Measurements from ENCODE around the gene STAT5A.
"Not testable (repeated sequence)": the region's sequence is repeated elsewhere in the genome, so short reads cannot be mapped to it uniquely, and the experiment has no call there.

The STAT5A gene

DNA sequence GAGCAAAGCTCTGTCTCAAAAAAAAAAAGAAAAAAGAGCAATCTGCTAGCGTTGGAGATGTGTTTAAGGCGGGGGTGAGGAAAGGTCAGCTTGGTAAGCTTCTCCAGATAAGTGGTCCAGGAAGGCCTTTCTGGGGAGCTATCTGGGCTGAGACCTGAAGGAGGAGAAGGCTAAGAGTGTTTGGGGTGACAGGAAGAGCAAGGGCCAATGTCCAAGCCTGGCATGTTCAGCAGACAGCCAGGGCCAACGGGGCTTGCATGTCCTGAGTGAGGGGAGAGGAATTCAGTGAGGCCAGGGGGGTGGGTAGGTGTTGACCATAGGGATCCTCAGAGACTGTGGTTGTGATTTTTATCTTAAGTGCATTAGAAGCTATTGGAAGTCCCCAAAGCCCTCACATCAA, 15.4 kb downstream of the STAT5A start:
- Histone ChIP-seq H3K9me3 (ENCODE audit: control insufficient read depth, insufficient read depth, low read length) (no peaks in the 10 kb centered on the region), H3K36me3 (ENCODE audit: insufficient read depth, low read length) (no peaks in the 10 kb centered on the region), H3K9ac (ENCODE audit: low read depth, low read length) (no peak overlapping the region), H3K4me1 (ENCODE audit: insufficient read depth, low read length) (no peaks in the 10 kb centered on the region)

DNA sequence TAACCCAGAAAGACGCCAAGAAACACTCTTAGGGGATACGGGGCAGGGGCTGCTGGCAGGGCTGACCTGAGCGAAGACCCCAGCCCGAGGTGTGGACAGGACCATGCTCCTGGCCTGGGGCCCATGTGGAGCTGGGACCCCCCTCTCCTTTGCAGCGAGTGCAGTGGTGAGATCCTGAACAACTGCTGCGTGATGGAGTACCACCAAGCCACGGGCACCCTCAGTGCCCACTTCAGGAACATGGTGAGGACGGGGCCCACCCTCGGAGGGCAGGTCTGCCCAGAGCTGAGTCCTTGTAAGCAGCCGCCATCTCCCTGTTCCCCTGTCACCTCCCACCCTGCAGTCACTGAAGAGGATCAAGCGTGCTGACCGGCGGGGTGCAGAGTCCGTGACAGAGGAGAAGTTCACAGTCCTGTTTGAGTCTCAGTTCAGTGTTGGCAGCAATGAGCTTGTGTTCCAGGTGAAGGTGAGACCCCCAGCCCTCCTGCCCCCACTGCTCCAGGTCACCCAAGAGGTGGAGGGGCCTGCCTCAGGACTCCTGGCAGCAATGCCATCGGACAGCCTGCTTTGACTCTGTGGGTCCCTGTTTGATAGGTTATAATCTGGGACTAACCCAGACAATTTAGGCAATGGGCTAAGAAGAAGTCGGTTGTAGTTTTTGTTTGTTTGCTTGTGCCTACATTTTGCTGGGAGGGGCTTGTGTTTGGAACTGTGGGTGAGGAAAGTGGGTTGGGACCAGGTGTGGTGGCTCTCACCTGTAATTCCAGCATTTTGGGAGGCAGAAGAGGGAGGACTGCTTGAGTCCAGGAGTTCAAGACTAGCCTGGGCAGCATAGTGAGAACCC, 16.1 kb downstream of the STAT5A start:
- no peaks in the 10 kb centered on the region for H3K9me3 ChIP-seq (ENCODE audit: control insufficient read depth, insufficient read depth, low read length)
- no peaks in the 10 kb centered on the region for H3K4me1 ChIP-seq (ENCODE audit: insufficient read depth, low read length)
- H3K36me3 ChIP-seq (ENCODE audit: insufficient read depth, low read length) = no peaks in the 10 kb centered on the region
- no peak overlapping the region for H3K9ac ChIP-seq (ENCODE audit: low read depth, low read length)

DNA sequence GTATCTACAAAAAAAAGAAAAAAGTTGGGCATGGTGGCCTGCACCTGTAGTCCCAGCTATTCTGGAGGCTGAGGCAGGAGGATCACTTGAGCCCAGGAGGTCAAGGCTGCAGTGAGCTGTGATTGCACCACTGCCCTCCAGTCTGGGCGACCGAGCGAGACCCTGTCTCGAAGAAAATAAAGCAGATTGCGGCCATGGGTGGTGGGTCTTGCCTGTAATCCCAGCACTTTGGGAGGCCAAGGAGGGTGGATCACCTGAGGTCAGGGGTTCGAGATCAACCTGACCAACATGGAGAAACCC, 16.7 kb downstream of the STAT5A start:
- H3K36me3 ChIP-seq (ENCODE audit: insufficient read depth, low read length); H3K9me3 ChIP-seq (ENCODE audit: control insufficient read depth, insufficient read depth, low read length); H3K4me1 ChIP-seq (ENCODE audit: insufficient read depth, low read length); H3K9ac ChIP-seq (ENCODE audit: low read depth, low read length): not testable (repeated sequence)

DNA sequence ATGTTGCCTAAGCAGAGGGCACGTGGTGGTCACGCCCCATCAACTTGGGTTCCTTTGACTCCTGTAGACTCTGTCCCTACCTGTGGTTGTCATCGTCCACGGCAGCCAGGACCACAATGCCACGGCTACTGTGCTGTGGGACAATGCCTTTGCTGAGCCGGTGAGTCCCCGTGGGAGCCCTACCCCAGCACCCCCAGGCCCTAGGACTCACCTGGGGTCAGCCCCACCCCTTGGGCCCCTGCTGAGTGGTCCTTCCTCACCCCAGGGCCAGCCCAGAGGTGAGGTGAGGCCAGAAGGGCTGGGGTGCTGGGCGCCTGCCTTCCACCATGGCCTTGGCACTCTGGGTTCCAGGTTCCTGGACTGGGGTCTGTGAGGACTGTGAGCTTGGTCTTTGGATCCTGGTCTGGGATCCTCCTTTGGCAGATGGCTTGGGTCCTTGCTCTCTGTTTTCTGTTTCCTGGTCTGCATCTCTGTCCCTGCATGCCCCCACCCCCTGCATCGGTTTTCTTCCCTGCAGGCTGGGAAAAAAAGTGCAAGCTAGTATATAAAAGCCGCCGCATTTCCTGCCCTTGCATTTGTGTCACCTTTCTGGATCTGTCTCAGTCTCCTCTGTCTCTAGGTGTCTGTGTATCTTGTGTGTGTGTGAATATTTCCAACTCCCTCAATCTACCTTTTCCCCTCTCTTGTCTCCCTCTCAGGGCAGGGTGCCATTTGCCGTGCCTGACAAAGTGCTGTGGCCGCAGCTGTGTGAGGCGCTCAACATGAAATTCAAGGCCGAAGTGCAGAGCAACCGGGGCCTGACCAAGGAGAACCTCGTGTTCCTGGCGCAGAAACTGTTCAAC, 17.5 kb downstream of the STAT5A start:
- Histone ChIP-seq H3K9me3 (ENCODE audit: control insufficient read depth, insufficient read depth, low read length) (no peaks in the 10 kb centered on the region), H3K36me3 (ENCODE audit: insufficient read depth, low read length) (no peaks in the 10 kb centered on the region), H3K9ac (ENCODE audit: low read depth, low read length) (no peak overlapping the region), H3K4me1 (ENCODE audit: insufficient read depth, low read length) (no peaks in the 10 kb centered on the region; the same call in 1 of the 2 replicates)

DNA sequence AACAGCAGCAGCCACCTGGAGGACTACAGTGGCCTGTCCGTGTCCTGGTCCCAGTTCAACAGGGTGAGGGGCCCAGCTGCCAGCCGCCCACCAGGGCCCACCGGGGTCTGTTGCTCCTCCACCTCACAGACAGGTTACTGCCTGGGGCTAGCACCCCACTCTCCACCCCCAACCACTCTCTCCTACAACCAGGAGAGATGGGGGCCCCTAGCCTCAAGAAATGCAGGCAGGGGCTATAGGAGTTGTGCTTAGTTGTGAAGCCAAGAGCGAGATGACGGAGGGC, 18.0 kb downstream of the STAT5A start:
- peaks cover 4% of the 10 kb centered on the region; the same call in 1 of the 2 replicates for H3K4me1 ChIP-seq (ENCODE audit: insufficient read depth, low read length)
- H3K36me3 ChIP-seq (ENCODE audit: insufficient read depth, low read length) = no peaks in the 10 kb centered on the region
- H3K9ac ChIP-seq (ENCODE audit: low read depth, low read length) = no peak overlapping the region
- H3K9me3 ChIP-seq (ENCODE audit: control insufficient read depth, insufficient read depth, low read length) = no peaks in the 10 kb centered on the region

DNA sequence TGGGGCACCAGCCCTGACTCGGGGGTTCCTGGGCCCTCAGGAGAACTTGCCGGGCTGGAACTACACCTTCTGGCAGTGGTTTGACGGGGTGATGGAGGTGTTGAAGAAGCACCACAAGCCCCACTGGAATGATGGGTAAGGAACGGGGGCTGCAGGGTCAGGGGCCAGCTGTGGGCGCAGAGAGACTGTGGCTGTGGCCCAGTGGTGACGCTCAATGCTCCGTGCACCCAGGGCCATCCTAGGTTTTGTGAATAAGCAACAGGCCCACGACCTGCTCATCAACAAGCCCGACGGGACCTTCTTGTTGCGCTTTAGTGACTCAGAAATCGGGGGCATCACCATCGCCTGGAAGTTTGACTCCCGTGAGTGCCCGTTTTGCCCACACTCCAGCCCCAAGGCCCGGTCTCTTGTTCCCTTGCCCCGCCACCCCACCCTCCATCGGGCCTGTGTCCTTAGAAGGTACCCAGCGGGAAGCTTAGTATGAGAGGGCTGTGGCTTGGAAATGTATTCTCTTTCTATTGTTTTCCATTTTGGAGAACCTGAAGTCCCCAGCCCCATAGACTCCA, 19.1 kb downstream of the STAT5A start:
- Histone ChIP-seq H3K9ac (ENCODE audit: low read depth, low read length) (no peak overlapping the region), H3K4me1 (ENCODE audit: insufficient read depth, low read length) (peaks cover 12% of the 10 kb centered on the region), H3K9me3 (ENCODE audit: control insufficient read depth, insufficient read depth, low read length) (no peaks in the 10 kb centered on the region), H3K36me3 (ENCODE audit: insufficient read depth, low read length) (no peaks in the 10 kb centered on the region)

DNA sequence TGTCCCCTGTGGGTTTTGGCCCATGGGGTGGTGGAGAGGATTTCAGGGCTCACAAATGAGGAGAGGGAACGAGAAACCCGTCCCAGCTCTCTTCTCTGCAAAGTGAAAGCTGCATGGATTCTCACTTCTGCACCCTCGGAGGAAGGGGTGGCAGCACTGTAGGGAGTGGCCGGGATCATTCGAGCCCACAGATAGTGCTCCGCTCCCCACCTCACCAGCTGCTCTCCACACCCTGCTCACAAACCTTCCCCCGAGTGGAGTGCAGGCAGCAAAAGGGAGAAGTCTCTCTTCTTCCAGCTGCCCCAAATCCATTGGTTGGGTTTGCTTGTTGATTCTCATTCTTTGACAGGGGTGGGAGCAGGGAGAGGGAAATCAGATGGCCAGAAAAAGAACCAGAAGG, 20.1 kb downstream of the STAT5A start:
- H3K4me1 ChIP-seq (ENCODE audit: insufficient read depth, low read length) = peaks cover 15% of the 10 kb centered on the region
- H3K9me3 ChIP-seq (ENCODE audit: control insufficient read depth, insufficient read depth, low read length) = no peaks in the 10 kb centered on the region
- no peak overlapping the region for H3K9ac ChIP-seq (ENCODE audit: low read depth, low read length)
- H3K36me3 ChIP-seq (ENCODE audit: insufficient read depth, low read length) = no peaks in the 10 kb centered on the region

DNA sequence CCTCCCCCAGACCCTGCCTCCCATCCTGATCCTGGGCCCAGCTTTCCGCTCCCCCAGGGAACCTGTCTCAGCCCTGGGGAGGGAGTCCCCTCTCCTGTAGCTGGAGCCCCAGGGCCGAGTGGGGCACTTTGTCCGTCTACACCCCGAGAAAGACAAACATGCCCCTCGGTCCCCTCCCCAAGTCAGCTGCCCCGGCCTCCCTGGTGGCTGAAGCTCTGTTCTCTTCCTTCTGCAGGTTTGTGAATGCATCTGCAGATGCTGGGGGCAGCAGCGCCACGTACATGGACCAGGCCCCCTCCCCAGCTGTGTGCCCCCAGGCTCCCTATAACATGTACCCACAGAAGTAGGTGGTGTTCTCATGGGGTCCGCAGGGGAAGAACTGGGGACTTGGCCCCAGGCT, 20.8 kb downstream of the STAT5A start:
- H3K4me1 ChIP-seq (ENCODE audit: insufficient read depth, low read length) = peaks cover 21% of the 10 kb centered on the region
- 0 out of 2 replicates have a peak, but pooled peaks cover 3% of the 10 kb centered on the region for H3K36me3 ChIP-seq (ENCODE audit: insufficient read depth, low read length)
- no peaks in the 10 kb centered on the region for H3K9me3 ChIP-seq (ENCODE audit: control insufficient read depth, insufficient read depth, low read length)
- H3K9ac ChIP-seq (ENCODE audit: low read depth, low read length) = no peak overlapping the region

DNA sequence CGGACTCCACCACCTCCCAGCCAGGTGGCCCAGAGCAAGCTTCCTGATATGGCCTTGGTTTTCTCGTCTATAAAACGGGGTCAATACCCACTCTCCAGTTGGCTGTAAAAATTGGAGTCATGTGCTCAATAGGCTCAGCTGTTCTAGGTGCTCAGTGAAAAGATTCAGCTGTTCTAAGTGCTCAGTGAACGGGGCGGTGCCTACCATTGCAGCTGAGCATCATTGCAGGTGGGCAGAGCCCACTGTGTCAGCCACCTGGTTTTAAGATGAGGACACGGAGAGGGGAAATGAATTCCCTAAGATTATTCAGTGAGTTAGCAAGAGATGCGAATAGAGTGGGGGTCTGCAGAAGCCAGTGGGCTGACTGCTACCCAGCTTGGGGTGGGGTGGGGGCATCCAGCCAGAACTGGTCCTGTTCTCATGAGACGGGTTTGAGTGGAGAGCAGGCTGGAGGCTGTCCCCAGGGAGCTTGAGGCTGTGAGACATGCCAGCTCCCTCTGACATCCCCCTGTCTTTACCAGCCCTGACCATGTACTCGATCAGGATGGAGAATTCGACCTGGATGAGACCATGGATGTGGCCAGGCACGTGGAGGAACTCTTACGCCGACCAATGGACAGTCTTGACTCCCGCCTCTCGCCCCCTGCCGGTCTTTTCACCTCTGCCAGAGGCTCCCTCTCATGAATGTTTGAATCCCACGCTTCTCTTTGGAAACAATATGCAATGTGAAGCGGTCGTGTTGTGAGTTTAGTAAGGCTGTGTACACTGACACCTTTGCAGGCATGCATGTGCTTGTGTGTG, 21.9 kb downstream of the STAT5A start:
- Histone ChIP-seq H3K4me1 (ENCODE audit: insufficient read depth, low read length) (peaks cover 25% of the 10 kb centered on the region), H3K9ac (ENCODE audit: low read depth, low read length) (no peak overlapping the region), H3K9me3 (ENCODE audit: control insufficient read depth, insufficient read depth, low read length) (no peaks in the 10 kb centered on the region), H3K36me3 (ENCODE audit: insufficient read depth, low read length) (0 out of 2 replicates have a peak, but pooled peaks cover 3% of the 10 kb centered on the region)

DNA sequence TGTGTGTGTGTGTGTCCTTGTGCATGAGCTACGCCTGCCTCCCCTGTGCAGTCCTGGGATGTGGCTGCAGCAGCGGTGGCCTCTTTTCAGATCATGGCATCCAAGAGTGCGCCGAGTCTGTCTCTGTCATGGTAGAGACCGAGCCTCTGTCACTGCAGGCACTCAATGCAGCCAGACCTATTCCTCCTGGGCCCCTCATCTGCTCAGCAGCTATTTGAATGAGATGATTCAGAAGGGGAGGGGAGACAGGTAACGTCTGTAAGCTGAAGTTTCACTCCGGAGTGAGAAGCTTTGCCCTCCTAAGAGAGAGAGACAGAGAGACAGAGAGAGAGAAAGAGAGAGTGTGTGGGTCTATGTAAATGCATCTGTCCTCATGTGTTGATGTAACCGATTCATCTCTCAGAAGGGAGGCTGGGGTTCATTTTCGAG, 22.5 kb downstream of the STAT5A start:
- no peak overlapping the region for H3K9ac ChIP-seq (ENCODE audit: low read depth, low read length)
- H3K4me1 ChIP-seq (ENCODE audit: insufficient read depth, low read length) = peaks cover 25% of the 10 kb centered on the region
- H3K36me3 ChIP-seq (ENCODE audit: insufficient read depth, low read length) = 0 out of 2 replicates have a peak, but pooled peaks cover 3% of the 10 kb centered on the region
- H3K9me3 ChIP-seq (ENCODE audit: control insufficient read depth, insufficient read depth, low read length) = no peaks in the 10 kb centered on the region

DNA sequence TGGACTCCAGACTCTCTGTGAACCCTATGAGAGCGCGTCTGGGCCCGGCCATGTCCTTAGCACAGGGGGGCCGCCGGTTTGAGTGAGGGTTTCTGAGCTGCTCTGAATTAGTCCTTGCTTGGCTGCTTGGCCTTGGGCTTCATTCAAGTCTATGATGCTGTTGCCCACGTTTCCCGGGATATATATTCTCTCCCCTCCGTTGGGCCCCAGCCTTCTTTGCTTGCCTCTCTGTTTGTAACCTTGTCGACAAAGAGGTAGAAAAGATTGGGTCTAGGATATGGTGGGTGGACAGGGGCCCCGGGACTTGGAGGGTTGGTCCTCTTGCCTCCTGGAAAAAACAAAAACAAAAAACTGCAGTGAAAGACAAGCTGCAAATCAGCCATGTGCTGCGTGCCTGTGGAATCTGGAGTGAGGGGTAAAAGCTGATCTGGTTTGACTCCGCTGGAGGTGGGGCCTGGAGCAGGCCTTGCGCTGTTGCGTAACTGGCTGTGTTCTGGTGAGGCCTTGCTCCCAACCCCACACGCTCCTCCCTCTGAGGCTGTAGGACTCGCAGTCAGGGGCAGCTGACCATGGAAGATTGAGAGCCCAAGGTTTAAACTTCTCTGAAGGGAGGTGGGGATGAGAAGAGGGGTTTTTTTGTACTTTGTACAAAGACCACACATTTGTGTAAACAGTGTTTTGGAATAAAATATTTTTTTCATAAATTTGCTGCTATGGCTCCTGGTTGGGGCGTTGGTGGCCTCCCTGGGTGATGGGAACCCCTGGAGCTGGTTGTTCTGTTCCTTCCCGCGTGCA, 23.1 kb downstream of the STAT5A start:
- no peak overlapping the region for H3K9ac ChIP-seq (ENCODE audit: low read depth, low read length)
- H3K9me3 ChIP-seq (ENCODE audit: control insufficient read depth, insufficient read depth, low read length) = no peaks in the 10 kb centered on the region
- peaks cover 25% of the 10 kb centered on the region for H3K4me1 ChIP-seq (ENCODE audit: insufficient read depth, low read length)
- H3K36me3 ChIP-seq (ENCODE audit: insufficient read depth, low read length) = 0 out of 2 replicates have a peak, but pooled peaks cover 3% of the 10 kb centered on the region

DNA sequence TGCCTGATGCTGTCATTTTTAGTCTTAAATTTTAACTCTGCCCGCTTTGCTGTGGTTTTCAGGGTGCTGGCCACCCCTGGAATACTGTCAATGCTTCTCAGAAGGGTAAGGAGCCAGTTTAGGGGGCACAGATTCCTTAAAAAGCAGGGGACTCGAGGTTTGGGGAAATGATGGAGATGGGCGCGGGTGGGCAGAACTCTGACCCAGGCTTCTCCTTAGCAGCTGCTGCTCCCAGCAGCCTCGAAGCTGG, 23.7 kb downstream of the STAT5A start:
- peaks cover 25% of the 10 kb centered on the region for H3K4me1 ChIP-seq (ENCODE audit: insufficient read depth, low read length)
- H3K9me3 ChIP-seq (ENCODE audit: control insufficient read depth, insufficient read depth, low read length) = no peaks in the 10 kb centered on the region
- H3K36me3 ChIP-seq (ENCODE audit: insufficient read depth, low read length) = 0 out of 2 replicates have a peak, but pooled peaks cover 3% of the 10 kb centered on the region
- H3K9ac ChIP-seq (ENCODE audit: low read depth, low read length) = no peak overlapping the region

DNA sequence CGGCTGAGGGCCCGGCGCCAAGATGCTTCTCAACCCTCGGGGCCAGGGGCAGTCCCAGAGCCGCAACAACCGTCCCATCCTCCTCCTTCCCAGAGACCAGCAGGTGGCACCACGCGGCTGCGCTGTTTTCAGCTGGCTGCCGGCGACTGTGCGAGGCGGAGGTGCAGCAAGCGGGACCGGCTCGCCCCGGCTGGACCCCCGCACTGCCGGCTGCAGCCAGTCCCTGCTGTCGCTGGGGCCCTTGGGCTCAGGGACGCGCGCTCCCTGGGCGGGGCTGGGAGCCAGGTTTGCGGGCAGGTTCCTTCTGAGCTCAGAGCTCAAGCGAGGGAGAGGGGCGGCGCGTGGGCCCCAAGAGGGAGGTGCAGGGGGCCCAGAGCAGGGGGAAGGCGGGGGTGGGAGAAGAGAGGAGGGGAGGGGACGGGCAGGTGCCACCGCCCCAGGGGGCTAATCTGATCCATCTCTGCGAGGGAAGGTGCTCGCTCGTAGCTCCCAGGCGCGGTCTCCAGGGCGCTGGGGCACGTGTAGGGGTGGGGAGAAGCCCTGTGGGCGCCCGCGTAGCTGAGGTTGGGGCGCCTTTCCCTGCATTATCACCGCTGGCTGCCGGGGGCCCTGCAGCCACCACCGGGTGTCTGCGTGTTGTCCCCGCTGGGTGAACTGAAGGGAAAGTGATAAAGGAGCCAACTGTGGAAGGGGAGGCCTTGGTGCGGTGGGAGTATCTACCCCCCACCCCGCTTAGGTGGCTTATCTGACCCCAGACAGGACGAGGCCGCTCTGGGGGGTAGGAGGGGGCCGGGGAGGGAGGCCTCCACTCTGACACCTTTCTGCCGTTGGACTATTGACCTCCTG, 24.2 kb downstream of the STAT5A start:
- H3K9me3 ChIP-seq (ENCODE audit: control insufficient read depth, insufficient read depth, low read length) = no peaks in the 10 kb centered on the region
- 0 out of 2 replicates have a peak, but pooled peaks cover 3% of the 10 kb centered on the region for H3K36me3 ChIP-seq (ENCODE audit: insufficient read depth, low read length)
- H3K4me1 ChIP-seq (ENCODE audit: insufficient read depth, low read length) = peaks cover 25% of the 10 kb centered on the region
- no peak overlapping the region for H3K9ac ChIP-seq (ENCODE audit: low read depth, low read length)
